OCI-LY3 (cell line): ENCODE results near the gene NOD2.

Experiments used
- H2AFZ ChIP-seq: fragments of 200-600, 300-600 bp; shearing (Covaris generic); 2 replicates; pipeline ENCODE4 v1.6.0; 2014; ENCODE audit warnings: antibody characterized with exemption, low read depth, low read length
- H3K27ac ChIP-seq: fragments of 200-600, 300-600 bp; sonication (generic); 2 replicates; pipeline ENCODE4 v1.5.1; 2014; ENCODE audit warnings: mild to moderate bottlenecking, low read length, moderate library complexity, mixed read lengths
- H3K27me3 ChIP-seq: fragments of 200-600, 300-600 bp; sonication (generic); 2 replicates; pipeline ENCODE4 v1.6.1; 2014; ENCODE audit warnings: low read depth, low read length, mixed read lengths
- H3K36me3 ChIP-seq: fragments of 200-600, 300-600 bp; sonication (generic); replicated peaks from 2 replicates; pipeline ENCODE3; 2014; ENCODE audit warnings: low read depth, low read length, mixed read lengths
- H3K4me1 ChIP-seq: fragments of 300-600, 200-600 bp; sonication (generic); 2 replicates; pipeline ENCODE4 v1.6.1; 2014; ENCODE audit warnings: low read length, mixed read lengths
- H3K4me2 ChIP-seq: fragments of 200-600, 300-600 bp; sonication (generic); 2 replicates; pipeline ENCODE4 v1.6.1; 2014; ENCODE audit warnings: low read length, mixed read lengths
- H3K4me3 ChIP-seq: fragments of 300-600, 200-600 bp; sonication (generic); 2 replicates; pipeline ENCODE4 v1.5.1; 2014; ENCODE audit warnings: antibody characterized with exemption, mild to moderate bottlenecking, low read length, moderate library complexity
- H3K79me2 ChIP-seq: fragments of 300-600, 200-600 bp; shearing (Covaris generic); 2 replicates; pipeline ENCODE4 v1.6.1; 2014; ENCODE audit warnings: mild to moderate bottlenecking, low read length, mixed read lengths
- H3K9ac ChIP-seq: fragments of 300-600, 200-600 bp; shearing (Covaris generic); 2 replicates; pipeline ENCODE4 v1.6.0; 2014; ENCODE audit warnings: mild to moderate bottlenecking, low read length, moderate library complexity
- H3K9me3 ChIP-seq: fragments of 200-600, 300-600 bp; shearing (Covaris generic); 2 replicates; pipeline ENCODE4 v1.6.1; 2014; ENCODE audit warnings: low read length, mixed read lengths; ENCODE audit not compliant: insufficient read depth
- H4K20me1 ChIP-seq: fragments of 200-600, 300-600 bp; sonication (generic); 2 replicates; pipeline ENCODE4 v1.6.1; 2016; ENCODE audit warnings: low read length, mixed read lengths; ENCODE audit not compliant: insufficient read depth
- CTCF ChIP-seq: fragments of 200-600, 300-600 bp; sonication (generic); IDR thresholded peaks from 2 replicates; pipeline ENCODE4 v1.5.1; 2014; ENCODE audit warnings: antibody characterized with exemption, low read length, low read depth
- EZH2phosphoT487 ChIP-seq: fragments of 200-600 bp; shearing (Covaris generic); IDR thresholded peaks from 2 replicates; pipeline ENCODE4 v1.6.1; 2018; ENCODE audit warnings: antibody characterized with exemption, mixed run types, low read depth

The NOD2 gene

GRCh38 chr16:50655558-50656055, 37.8 kb upstream of the NOD2 start:
- no peak overlapping the region for H3K4me2 ChIP-seq
- no peaks in the 10 kb centered on the region for H3K27me3 ChIP-seq
- no peaks in the 10 kb centered on the region for H4K20me1 ChIP-seq
- H3K9ac ChIP-seq, result no peak overlapping the region
- no peaks in the 10 kb centered on the region for H3K4me1 ChIP-seq
- no peak overlapping the region for H3K4me3 ChIP-seq
- H3K36me3 ChIP-seq, result no peaks in the 10 kb centered on the region
- H2AFZ ChIP-seq, result no peak overlapping the region
- no peaks in the 10 kb centered on the region for H3K79me2 ChIP-seq
- no peak for TF ChIP-seq CTCF
- TF ChIP-seq EZH2phosphoT487, result no peak
- H3K9me3 ChIP-seq, result no peaks in the 10 kb centered on the region
- H3K27ac ChIP-seq, result no peak overlapping the region

GRCh38 chr16:50657241-50657640, 36.2 kb upstream of the NOD2 start:
- no peak for TF ChIP-seq EZH2phosphoT487
- H2AFZ ChIP-seq, result no peak overlapping the region
- H3K9me3 ChIP-seq, result no peaks in the 10 kb centered on the region

GRCh38 chr16:50659806-50660205, 33.6 kb upstream of the NOD2 start:
- Histone ChIP-seq H3K4me2 (no peak overlapping the region), H3K27ac (no peak overlapping the region), H4K20me1 (no peaks in the 10 kb centered on the region), H3K4me3 (no peak overlapping the region), H3K27me3 (no peaks in the 10 kb centered on the region), H3K36me3 (no peaks in the 10 kb centered on the region), H3K4me1 (no peaks in the 10 kb centered on the region), H3K9me3 (no peaks in the 10 kb centered on the region), H2AFZ (no peak overlapping the region), H3K79me2 (no peaks in the 10 kb centered on the region), H3K9ac (no peak overlapping the region)
- TF ChIP-seq EZH2phosphoT487 (no peak), CTCF (no peak)

More at GRCh38 chr16:50657241-50657640, 36.2 kb upstream of the NOD2 start:
- H3K27me3 ChIP-seq, result no peaks in the 10 kb centered on the region
- no peaks in the 10 kb centered on the region for H3K79me2 ChIP-seq
- no peaks in the 10 kb centered on the region for H3K36me3 ChIP-seq
- no peak overlapping the region for H3K27ac ChIP-seq
- no peaks in the 10 kb centered on the region for H3K4me1 ChIP-seq
- H4K20me1 ChIP-seq, result no peaks in the 10 kb centered on the region
- no peak overlapping the region for H3K4me2 ChIP-seq
- no peak overlapping the region for H3K4me3 ChIP-seq
- H3K9ac ChIP-seq, result no peak overlapping the region

- H3K9me3 ChIP-seq, result no peaks in the 10 kb centered on the region
- no peak overlapping the region for H3K4me2 ChIP-seq
- no peak overlapping the region for H3K27ac ChIP-seq
- no peaks in the 10 kb centered on the region for H3K36me3 ChIP-seq
- H4K20me1 ChIP-seq, result no peaks in the 10 kb centered on the region
- H2AFZ ChIP-seq, result no peak overlapping the region
- H3K79me2 ChIP-seq, result no peaks in the 10 kb centered on the region
- no peaks in the 10 kb centered on the region for H3K27me3 ChIP-seq
- peaks cover 9% of the 10 kb centered on the region; the same call in 1 of the 2 replicates for H3K4me1 ChIP-seq
- H3K4me3 ChIP-seq, result no peak overlapping the region
- no peak overlapping the region for H3K9ac ChIP-seq
- TF ChIP-seq EZH2phosphoT487 (no peak), CTCF (no peak)
These were observed 31.0 kb upstream of the NOD2 start for GRCh38 chr16:50662306-50662940.
